Peyer's patch (tissue), 4 donors: ENCODE results near the gene CUL7. TPM values are rescaled to one million over a fixed set of nuclear protein-coding genes. Genes with fewer than 3 reads are reported as not detected.

Source experiments
- DNase-seq, 3 donors: peaks; one replicate each; pipeline ENCODE4 v3.0.0-alpha.2; 2017 to 2019
- H3K27ac ChIP-seq, 4 donors: fragments of 200-600 bp; sonication (generic); one replicate each; pipeline ENCODE4 v1.5.1; 2016 to 2019
- H3K27me3 ChIP-seq, 2 donors: fragments of 200-600 bp; sonication (generic); one replicate each; pipeline ENCODE4 v1.5.1; 2019
- H3K36me3 ChIP-seq, 3 donors: fragments of 200-600 bp; sonication (generic); one replicate each; pipeline ENCODE4 v1.5.1; 2016 to 2019
- H3K4me1 ChIP-seq, 4 donors: fragments of 200-600 bp; sonication (generic); one replicate each; pipeline ENCODE4 v1.5.1; 2016 to 2019
- H3K4me3 ChIP-seq, 4 donors: fragments of 200-600 bp; sonication (generic); 1 replicate in 3 of 4; 2 replicates in 1 of 4; pipeline ENCODE4 v1.5.1; 2016 to 2019; ENCODE audit warnings: mild to moderate bottlenecking in 1 of 4
- H3K9me3 ChIP-seq, 4 donors: fragments of 200-600 bp; sonication (generic); one replicate each; pipeline ENCODE4 v1.5.1; 2016 to 2019; ENCODE audit warnings: mild to moderate bottlenecking in 1 of 4
- CTCF ChIP-seq, 6 experiments: fragments of 450-650 bp in 4 of 6; fragments of 200-600 bp in 2 of 6; sonication (generic) in 1 of 6; IDR thresholded peaks; one replicate each; pipeline ENCODE4 v1.5.1; 2017 to 2019; ENCODE audit warnings: antibody characterized with exemption in 6 of 6, mild to moderate bottlenecking in 3 of 6, moderate library complexity in 1 of 6
- POLR2A ChIP-seq, 2 donors: fragments of 450-650 bp; IDR thresholded peaks; one replicate each; pipeline ENCODE4 v1.5.1; 2017; ENCODE audit warnings: antibody characterized with exemption in 2 of 2, mild to moderate bottlenecking in 2 of 2, moderate library complexity in 2 of 2
- total RNA-seq, 4 donors: library from RNA; depleted of rRNA; stranded (reverse); fragments of >200 nt; gene quantifications; one replicate each; pipeline ENCODE4 v1.1.0, GENCODE V29; 2016

Gene CUL7
- total RNA-seq, 4 donors from 2014 or later: 19.4 to 33.0 (median 23.1) TPM

GRCh38 chr6:43016176-43016942 lies 37.3 kb downstream of the CUL7 start:
- Histone ChIP-seq H3K27ac (no peak overlapping the region), H3K9me3 (no peaks in the 10 kb centered on the region), H3K4me3 (no peak overlapping the region), H3K36me3 (peaks cover 0 to 32% (median 0%) of the 10 kb centered on the region in 3 donors), H3K27me3 (no peaks in the 10 kb centered on the region), H3K4me1 (peaks cover 4 to 47% (median 10%) of the 10 kb centered on the region in 4 donors)
- no peak for DNase-seq
- no peak for TF ChIP-seq POLR2A (IDR thresholded peaks at IDR 0.05)
- TF ChIP-seq CTCF (IDR thresholded peaks at IDR 0.05): no peak

GRCh38 chr6:43014434-43014909 lies 39.2 kb downstream of the CUL7 start:
- H3K9me3 ChIP-seq: no peaks in the 10 kb centered on the region
- TF ChIP-seq CTCF (IDR thresholded peaks at IDR 0.05): no peak
- TF ChIP-seq POLR2A (IDR thresholded peaks at IDR 0.05): no peak
- peak overlapping the region; percentile 61 to 83 (median 70) for H3K27ac ChIP-seq
- H3K4me3 ChIP-seq: peak overlapping the region; percentile 58 to 89 (median 66)
- peaks cover 0 to 41% (median 10%) of the 10 kb centered on the region in 4 donors for H3K4me1 ChIP-seq
- DNase-seq: no peak
- peaks cover 0 to 51% (median 0%) of the 10 kb centered on the region in 3 donors for H3K36me3 ChIP-seq
- H3K27me3 ChIP-seq: no peaks in the 10 kb centered on the region

GRCh38 chr6:43013843-43014433 lies 39.7 kb downstream of the CUL7 start, which contains the start of the genes KLHDC3 and MEA1:
KLHDC3 (plus strand) TSS chr6:43014249; CDS start chr6:43017193, 2,944 bp downstream.
MEA1 (minus strand) TSS chr6:43013946; CDS start chr6:43013813, 133 bp downstream.
- H3K9me3 ChIP-seq: no peaks in the 10 kb centered on the region
- H3K4me3 ChIP-seq: peak within 1 kb of the TSS; percentile 58 to 89 (median 66)
- DNase-seq: peak; percentile 99 to 100 (median 99)
- H3K27me3 ChIP-seq: no peaks in the 10 kb centered on the region
- TF ChIP-seq CTCF (IDR thresholded peaks at IDR 0.05): no peak
- peak in 1 of 2 donors; percentile 56 for TF ChIP-seq POLR2A (IDR thresholded peaks at IDR 0.05)
- H3K27ac ChIP-seq: peak within 1 kb of the TSS; percentile 72 to 83 (median 76)
- H3K4me1 ChIP-seq: peaks cover 0 to 41% (median 10%) of the 10 kb centered on the region in 4 donors
- peaks cover 0 to 52% (median 0%) of the 10 kb centered on the region in 3 donors for H3K36me3 ChIP-seq

GRCh38 chr6:43013097-43013842 lies 40.4 kb downstream of the CUL7 start:
- H3K27me3 ChIP-seq: no peaks in the 10 kb centered on the region
- TF ChIP-seq POLR2A (IDR thresholded peaks at IDR 0.05) (no peak), CTCF (IDR thresholded peaks at IDR 0.05) (no peak)
- peaks cover 0 to 52% (median 0%) of the 10 kb centered on the region in 3 donors for H3K36me3 ChIP-seq
- H3K9me3 ChIP-seq: no peaks in the 10 kb centered on the region
- H3K4me1 ChIP-seq: peaks cover 0 to 41% (median 10%) of the 10 kb centered on the region in 4 donors
- no peak for DNase-seq
- H3K27ac ChIP-seq: peak overlapping the region; percentile 72 to 83 (median 76)
- peak overlapping the region; percentile 58 to 89 (median 66) for H3K4me3 ChIP-seq

GRCh38 chr6:43012364-43012763 lies 41.3 kb downstream of the CUL7 start:
- DNase-seq: no peak
- Histone ChIP-seq H3K36me3 (peaks cover 0 to 52% (median 0%) of the 10 kb centered on the region in 3 donors), H3K9me3 (no peaks in the 10 kb centered on the region), H3K27ac (no peak overlapping the region), H3K27me3 (no peaks in the 10 kb centered on the region), H3K4me1 (peaks cover 0 to 39% (median 10%) of the 10 kb centered on the region in 4 donors), H3K4me3 (no peak overlapping the region)
- TF ChIP-seq CTCF (IDR thresholded peaks at IDR 0.05) (no peak), POLR2A (IDR thresholded peaks at IDR 0.05) (no peak)
